Muscle layer of duodenum (tissue), 2 donors: ENCODE data around the gene CTSS.

Source experiments
- H3K27ac ChIP-seq: one replicate; pipeline ENCODE4 v1.7.0; 2013; ENCODE audit warnings: mild to moderate bottlenecking, low read length
- H3K27me3 ChIP-seq: one replicate; pipeline ENCODE4 v1.7.0; 2013; ENCODE audit warnings: low read depth, mild to moderate bottlenecking, control low read depth, low read length
- H3K36me3 ChIP-seq, 2 donors: one replicate each; pipeline ENCODE4 v1.7.0; 2013; ENCODE audit warnings: low read length in 2 of 2, control low read depth in 1 of 2, mild to moderate bottlenecking in 1 of 2; ENCODE audit not compliant: insufficient read depth in 2 of 2, control insufficient read depth in 1 of 2
- H3K4me1 ChIP-seq, 2 donors: one replicate each; pipeline ENCODE4 v1.7.0; 2013; ENCODE audit warnings: low read length in 2 of 2, mild to moderate bottlenecking in 2 of 2, control low read depth in 1 of 2, moderate library complexity in 1 of 2; ENCODE audit not compliant: insufficient read depth in 2 of 2, control insufficient read depth in 1 of 2
- H3K4me3 ChIP-seq, 2 donors: one replicate each; pipeline ENCODE4 v1.7.0; 2013; ENCODE audit warnings: low read length in 2 of 2, low read depth in 1 of 2, mild to moderate bottlenecking in 1 of 2
- H3K9me3 ChIP-seq, 2 donors: one replicate each; pipeline ENCODE4 v1.7.0; 2013; ENCODE audit warnings: low read length in 2 of 2, control low read depth in 1 of 2, mild to moderate bottlenecking in 1 of 2; ENCODE audit not compliant: control insufficient read depth in 1 of 2
- donor health status: healthy.

The CTSS gene

GRCh38 chr1:150696590-150696989, 69.0 kb downstream of the CTSS start:
- Histone ChIP-seq H3K36me3 (peaks cover 3 to 6% of the 10 kb centered on the region in 2 donors), H3K9me3 (no peaks in the 10 kb centered on the region), H3K4me1 (peaks cover 3 to 10% of the 10 kb centered on the region in 2 donors), H3K27me3 (no peaks in the 10 kb centered on the region), H3K27ac (peak overlapping the region; percentile 65), H3K4me3 (peak overlapping the region; percentile 78 to 80)

GRCh38 chr1:150696162-150696561, 69.4 kb downstream of the CTSS start:
- Histone ChIP-seq H3K4me1 (peaks cover 3 to 10% of the 10 kb centered on the region in 2 donors), H3K4me3 (peak overlapping the region; percentile 78 to 80), H3K27ac (peak overlapping the region; percentile 65), H3K27me3 (no peaks in the 10 kb centered on the region), H3K9me3 (no peaks in the 10 kb centered on the region), H3K36me3 (peaks cover 3 to 7% of the 10 kb centered on the region in 2 donors)

GRCh38 chr1:150695561-150695960, 70.0 kb downstream of the CTSS start:
- Histone ChIP-seq H3K9me3 (no peaks in the 10 kb centered on the region), H3K27me3 (no peaks in the 10 kb centered on the region), H3K4me3 (no peak overlapping the region), H3K4me1 (peaks cover 3 to 10% of the 10 kb centered on the region in 2 donors), H3K36me3 (peaks cover 3 to 11% of the 10 kb centered on the region in 2 donors), H3K27ac (no peak overlapping the region)

- Histone ChIP-seq H3K27ac (no peak overlapping the region), H3K27me3 (no peaks in the 10 kb centered on the region), H3K4me1 (peaks cover 3 to 10% of the 10 kb centered on the region in 2 donors), H3K36me3 (peaks cover 3 to 18% of the 10 kb centered on the region in 2 donors), H3K4me3 (no peak overlapping the region), H3K9me3 (no peaks in the 10 kb centered on the region)
Measured at GRCh38 chr1:150692720-150693119, 72.9 kb downstream of the CTSS start.

- H3K36me3 ChIP-seq: peaks cover 0 to 18% of the 10 kb centered on the region in 2 donors
- no peaks in the 10 kb centered on the region for H3K4me1 ChIP-seq
- no peak overlapping the region for H3K4me3 ChIP-seq
- H3K9me3 ChIP-seq: no peaks in the 10 kb centered on the region
- no peak overlapping the region for H3K27ac ChIP-seq
- H3K27me3 ChIP-seq: no peaks in the 10 kb centered on the region
Measured at GRCh38 chr1:150688763-150689162, 76.8 kb downstream of the CTSS start.

GRCh38 chr1:150686275-150686674, 79.3 kb downstream of the CTSS start:
- no peaks in the 10 kb centered on the region for H3K9me3 ChIP-seq
- peaks cover 3 to 12% of the 10 kb centered on the region in 2 donors for H3K36me3 ChIP-seq
- H3K4me3 ChIP-seq: no peak overlapping the region
- no peaks in the 10 kb centered on the region for H3K4me1 ChIP-seq
- H3K27ac ChIP-seq: no peak overlapping the region
- no peaks in the 10 kb centered on the region for H3K27me3 ChIP-seq

GRCh38 chr1:150683914-150684313, 81.7 kb downstream of the CTSS start:
- Histone ChIP-seq H3K27me3 (no peaks in the 10 kb centered on the region), H3K4me3 (no peak overlapping the region), H3K27ac (no peak overlapping the region), H3K4me1 (no peaks in the 10 kb centered on the region), H3K9me3 (no peaks in the 10 kb centered on the region), H3K36me3 (peaks cover 0 to 3% of the 10 kb centered on the region in 2 donors)
